Spleen (tissue), 11 donors: Measurements from ENCODE around the gene KPNA6. TPM values are rescaled to one million over a fixed set of nuclear protein-coding genes. Genes with fewer than 3 reads are reported as not detected.

Experiments
- DNase-seq: peaks from one replicate; pipeline ENCODE4 v3.0.0-alpha.2; 2020
- H3K27ac ChIP-seq, 8 donors: fragments of 200-600 bp; sonication (generic) in 7 of 8; 1 replicate in 4 of 8; 2 replicates in 4 of 8; pipeline versions ENCODE4 v1.5.0 to v1.8.0; 2016 to 2021; ENCODE audit warnings: inconsistent platforms in 4 of 8, mild to moderate bottlenecking in 4 of 8, moderate library complexity in 1 of 8
- H3K27me3 ChIP-seq, 7 donors: fragments of 200-600 bp; sonication (generic) in 6 of 7; replicated peaks in 1 of 7; 1 replicate in 4 of 7; 2 replicates in 3 of 7; pipeline versions ENCODE4 v1.5.0 to v1.8.0; 2016 to 2021; ENCODE audit warnings: inconsistent platforms in 3 of 7, mild to moderate bottlenecking in 1 of 7
- H3K36me3 ChIP-seq, 6 donors: fragments of 200-600 bp; sonication (generic) in 5 of 6; 1 replicate in 4 of 6; 2 replicates in 2 of 6; pipeline versions ENCODE4 v1.5.0 to v1.8.0; 2016 to 2021; ENCODE audit warnings: inconsistent platforms in 2 of 6
- H3K4me1 ChIP-seq, 6 donors: fragments of 200-600 bp; sonication (generic) in 5 of 6; 1 replicate in 3 of 6; 2 replicates in 3 of 6; pipeline versions ENCODE4 v1.5.0 to v1.8.0; 2016 to 2021; ENCODE audit warnings: inconsistent platforms in 3 of 6
- H3K4me3 ChIP-seq, 8 donors: fragments of 200-600 bp; sonication (generic) in 7 of 8; 1 replicate in 4 of 8; 2 replicates in 4 of 8; pipeline versions ENCODE4 v1.5.0 to v1.8.0; 2016 to 2021; ENCODE audit warnings: inconsistent platforms in 4 of 8, mild to moderate bottlenecking in 4 of 8, moderate library complexity in 2 of 8
- H3K9me3 ChIP-seq, 8 donors: fragments of 200-600 bp; sonication (generic) in 7 of 8; 1 replicate in 4 of 8; 2 replicates in 4 of 8; pipeline versions ENCODE4 v1.5.0 to v1.8.0; 2016 to 2021; ENCODE audit warnings: inconsistent platforms in 4 of 8
- CTCF ChIP-seq, 11 experiments: fragments of 200-600 bp in 7 of 11; fragments of 450-650 bp in 4 of 11; sonication (generic) in 4 of 11; IDR thresholded peaks in 8 of 11; conservative IDR thresholded peaks in 3 of 11; 1 replicate in 7 of 11; 2 replicates in 4 of 11; pipeline versions ENCODE4 v1.4.0 to v1.8.0; 2016 to 2021; ENCODE audit warnings: antibody characterized with exemption in 11 of 11, inconsistent platforms in 4 of 11, mild to moderate bottlenecking in 1 of 11
- POLR2A ChIP-seq, 3 donors: fragments of 450-650 bp; IDR thresholded peaks; one replicate each; pipeline ENCODE4 v1.5.1; 2017; ENCODE audit warnings: antibody characterized with exemption in 3 of 3, mild to moderate bottlenecking in 1 of 3
- POLR2AphosphoS5 ChIP-seq, 3 donors: sonication (generic); formaldehyde crosslinking; IDR thresholded peaks; one replicate each; pipeline ENCODE4 v1.5.1; 2017; ENCODE audit warnings: antibody characterized with exemption in 3 of 3
- WGBS, 5 donors: extraction: QIAGEN DNeasy Blood & Tissue Kit in 3 of 5; methylation state at CpG; one replicate each; pipeline versions ENCODE4 v1.1.5 to v1.1.7; 2013 to 2018; 5-methylcytosine and 5-hydroxymethylcytosine counted together
- intact Hi-C: fragments of 100-400 bp; cut with DNase I; formaldehyde crosslinking; loops from one replicate; pipeline ENCODE4 v1.15.0; 2023; ENCODE audit warnings: low total_unique reads
- polyA plus RNA-seq, 3 donors: library from polyadenylated mRNA; stranded (reverse); fragments of 200-250 nt; gene quantifications; one replicate each; pipeline ENCODE4 v1.2.1, GENCODE V29; 2013
- total RNA-seq, 7 donors: library from RNA; depleted of rRNA in 3 of 7; stranded (reverse); fragments of >200 nt in 3 of 7; fragmentation: NEBNext Ultra II Directional in 4 of 7; extraction: Animal tissue kit (Norgen Biotek cat#: 25700) in 4 of 7; gene quantifications; one replicate each; pipeline versions ENCODE4 v1.1.0 to v1.2.1, GENCODE V29; 2016 to 2021
- donor health status: healthy with polysubstance abuse.
- donor health status: DM: no; HTN: no; CAD: no; lungs with moderate emphysema.
- donor health status: DM: no; HTN: no; CAD: no.
- donor health status: Bipolar disorder and iron deficiency.
- donor health status: healthy.
- donor health status: DM: no; HTN: no; CAD: no.
- donor health status: DM: yes; HTN: yes; CAD: no.

Gene KPNA6
- total and polyA plus RNA-seq, 10 donors: 3.5 to 57.1 (median 38.2) TPM

GRCh38 chr1:32187850-32188249, 80.0 kb downstream of the KPNA6 start:
- H3K4me1 ChIP-seq: peaks cover 4 to 37% (median 29%) of the 10 kb centered on the region in 6 donors
- no peaks in the 10 kb centered on the region for H3K9me3 ChIP-seq
- TF ChIP-seq CTCF (IDR thresholded peaks at IDR 0.05 in 8 of 11, conservative IDR thresholded peaks at IDR 0.05 in 3 of 11) (no peak), POLR2AphosphoS5 (IDR thresholded peaks at IDR 0.05) (peak in 1 of 3 donors; percentile 32)
- intact Hi-C loops: no loop called here
- H3K36me3 ChIP-seq: peaks cover 4 to 100% (median 92%) of the 10 kb centered on the region in 6 donors
- no peak for DNase-seq
- H3K4me3 ChIP-seq: no peak overlapping the region
- WGBS, 5 donors: 97 to 99% (median 98%) methylated on average over 8 to 9 of the region's 9 CpGs
- H3K27ac ChIP-seq: no peak overlapping the region
- H3K27me3 ChIP-seq: no peaks in the 10 kb centered on the region

GRCh38 chr1:32192220-32192948, 84.5 kb downstream of the KPNA6 start:
- 86 to 98% (median 96%) methylated on average over 8 of the region's 8 CpGs for WGBS, 5 donors
- Histone ChIP-seq H3K36me3 (peaks cover 12 to 100% (median 97%) of the 10 kb centered on the region in 6 donors), H3K9me3 (no peaks in the 10 kb centered on the region), H3K4me1 (peaks cover 3 to 27% (median 12%) of the 10 kb centered on the region in 6 donors), H3K27ac (no peak overlapping the region), H3K27me3 (no peaks in the 10 kb centered on the region), H3K4me3 (no peak overlapping the region)
- TF ChIP-seq POLR2AphosphoS5 (IDR thresholded peaks at IDR 0.05) (no peak), CTCF (IDR thresholded peaks at IDR 0.05 in 8 of 11, conservative IDR thresholded peaks at IDR 0.05 in 3 of 11) (no peak), POLR2A (IDR thresholded peaks at IDR 0.05) (no peak)
- intact Hi-C loops: no loop called here
- DNase-seq: no peak

GRCh38 chr1:32194984-32195383, 87.1 kb downstream of the KPNA6 start:
- Histone ChIP-seq H3K36me3 (peaks cover 10 to 88% (median 75%) of the 10 kb centered on the region in 6 donors), H3K27me3 (no peaks in the 10 kb centered on the region), H3K4me1 (peaks cover 3 to 36% (median 16%) of the 10 kb centered on the region in 6 donors), H3K4me3 (no peak overlapping the region), H3K27ac (no peak overlapping the region), H3K9me3 (no peaks in the 10 kb centered on the region)
- TF ChIP-seq CTCF (IDR thresholded peaks at IDR 0.05 in 8 of 11, conservative IDR thresholded peaks at IDR 0.05 in 3 of 11) (no peak), POLR2A (IDR thresholded peaks at IDR 0.05) (no peak), POLR2AphosphoS5 (IDR thresholded peaks at IDR 0.05) (peak in 2 of 3 donors; percentile 14 to 49)
- peak; percentile 49 for DNase-seq
- WGBS, 5 donors: 90 to 100% (median 97%) methylated on average over 3 to 6 of the region's 6 CpGs
- intact Hi-C loops: no loop called here

- intact Hi-C loops: no loop called here
- TF ChIP-seq POLR2AphosphoS5 (IDR thresholded peaks at IDR 0.05): no peak
- no peak for TF ChIP-seq POLR2A (IDR thresholded peaks at IDR 0.05)
- TF ChIP-seq CTCF (IDR thresholded peaks at IDR 0.05 in 8 of 11, conservative IDR thresholded peaks at IDR 0.05 in 3 of 11): no peak
- peaks cover 3 to 41% (median 21%) of the 10 kb centered on the region in 6 donors for H3K4me1 ChIP-seq
- H3K27ac ChIP-seq: no peak overlapping the region
- WGBS, 5 donors: 83 to 98% (median 93%) methylated on average over 3 of the region's 3 CpGs
- H3K27me3 ChIP-seq: no peaks in the 10 kb centered on the region
- no peaks in the 10 kb centered on the region for H3K9me3 ChIP-seq
- peaks cover 8 to 83% (median 70%) of the 10 kb centered on the region in 6 donors for H3K36me3 ChIP-seq
- H3K4me3 ChIP-seq: no peak overlapping the region
- peak; percentile 48 for DNase-seq
Observed at GRCh38 chr1:32195531-32195930, 87.7 kb downstream of the KPNA6 start.
